HG03175 (cell line): ENCODE measurements around the gene LONRF3.
A peak's percentile ranks its signal among the peaks of the same experiment; 100 is the strongest.
"Not testable (repeated sequence)": the region's sequence is repeated elsewhere in the genome, so short reads cannot be mapped to it uniquely, and the experiment has no call there.

ENCODE experiments used
- ATAC-seq: cut with Tn5 transposase; IDR thresholded peaks from one replicate; pipeline ENCODE4 v1.9.1; 2021; ENCODE audit warnings: mild to moderate bottlenecking, moderate library complexity; ENCODE audit not compliant: unreplicated experiment

LONRF3 gene

DNA sequence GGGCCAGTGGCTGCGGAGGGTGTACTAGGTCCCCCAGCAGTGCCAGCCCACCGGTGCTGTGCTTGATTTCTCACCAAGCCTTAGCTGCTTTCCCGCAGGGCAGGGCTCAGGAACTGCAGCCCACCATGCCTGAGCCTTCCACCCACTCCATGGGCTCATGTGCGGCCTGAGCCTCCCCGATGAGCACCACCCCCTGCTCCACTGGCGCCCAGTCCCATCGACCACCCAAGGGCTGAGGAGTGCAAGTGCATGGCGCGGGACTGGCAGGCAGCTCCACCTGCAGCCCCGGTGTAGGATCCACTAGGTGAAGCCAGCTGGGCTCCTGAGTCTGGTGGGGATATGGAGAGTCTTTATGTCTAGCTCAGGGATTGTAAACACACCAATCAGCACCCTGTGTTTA is 55.2 kb downstream of the LONRF3 start:
- not testable (repeated sequence) for ATAC-seq

DNA sequence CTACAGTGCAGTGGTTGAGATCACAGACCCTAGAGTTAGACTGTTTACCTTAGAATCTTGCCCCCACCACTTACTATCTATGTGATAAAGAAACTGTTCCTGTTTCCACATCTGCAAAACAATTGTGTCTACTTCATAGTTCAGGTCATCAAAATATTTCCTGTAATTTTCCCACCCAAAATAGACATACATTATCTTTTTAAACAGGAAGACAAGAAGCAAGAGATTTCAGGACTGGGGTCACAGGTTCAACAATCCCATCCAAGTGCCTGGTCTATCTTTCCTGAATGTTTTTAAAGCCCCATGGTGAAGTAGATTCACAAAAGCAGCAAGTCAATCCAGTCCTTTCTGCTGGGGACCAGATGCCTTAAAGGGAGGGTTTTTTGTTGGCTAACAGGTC is 56.6 kb downstream of the LONRF3 start:
- ATAC-seq = no peak

DNA sequence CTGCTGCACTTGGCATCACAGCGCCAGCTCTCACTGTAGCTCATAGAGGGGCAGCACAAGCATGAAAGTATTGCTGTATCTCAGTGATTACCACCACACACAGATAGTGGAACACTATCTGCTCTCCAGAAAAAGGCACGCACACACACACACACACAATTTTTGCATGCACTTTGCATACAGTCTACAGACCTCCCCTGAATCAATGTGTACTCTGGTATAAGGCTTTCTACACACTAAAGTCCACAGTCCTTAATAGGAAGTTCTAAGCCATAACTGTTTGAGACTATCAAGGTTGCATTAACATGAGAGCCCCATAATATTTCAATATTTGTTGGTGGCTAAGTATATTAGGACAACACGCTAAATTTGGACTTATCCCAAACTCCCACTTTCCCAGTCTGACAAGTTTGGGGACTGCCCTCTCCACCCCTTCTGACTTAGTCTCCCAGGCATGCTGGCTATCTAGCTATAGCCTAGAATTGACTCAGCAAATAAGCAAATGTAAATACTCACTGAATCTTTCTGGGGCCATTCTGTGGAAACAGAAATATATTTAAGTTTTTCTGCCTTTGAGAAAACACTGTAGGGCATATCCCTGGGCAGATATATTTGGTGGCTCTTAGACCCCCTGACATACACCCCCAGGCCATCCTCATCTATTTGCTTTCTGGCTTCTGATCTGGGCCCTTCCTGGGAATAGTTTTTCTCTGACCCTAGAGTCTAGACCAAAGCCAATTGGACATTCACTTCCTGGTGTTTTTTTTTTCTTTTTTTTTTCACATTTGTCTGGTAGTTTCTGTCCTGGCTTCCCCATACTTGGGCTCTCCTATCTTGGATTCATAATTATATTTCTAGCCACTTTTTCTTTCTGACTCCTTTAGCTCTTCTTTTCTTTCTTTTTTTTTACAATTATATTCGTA is 62.0 kb downstream of the LONRF3 start:
- ATAC-seq = no peak

DNA sequence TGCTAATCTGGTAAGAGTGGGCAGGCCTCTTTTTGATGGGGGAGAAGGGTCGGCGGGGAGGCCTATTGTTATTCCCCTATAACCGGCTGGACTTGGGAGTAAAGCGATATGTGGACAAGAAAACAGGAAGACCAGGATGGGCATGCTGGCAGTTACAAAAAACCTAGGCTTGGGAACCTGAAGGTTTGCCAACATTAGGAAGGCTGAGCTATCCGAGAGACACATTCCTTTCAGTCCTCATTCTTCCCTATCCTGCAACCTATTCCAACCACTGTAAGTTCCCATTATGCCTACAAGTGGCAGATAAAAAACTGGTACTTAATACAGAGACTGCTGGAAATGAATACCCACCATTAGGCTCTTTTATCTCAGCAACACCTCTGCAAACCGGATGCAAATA is 66.0 kb downstream of the LONRF3 start:
- no peak for ATAC-seq

DNA sequence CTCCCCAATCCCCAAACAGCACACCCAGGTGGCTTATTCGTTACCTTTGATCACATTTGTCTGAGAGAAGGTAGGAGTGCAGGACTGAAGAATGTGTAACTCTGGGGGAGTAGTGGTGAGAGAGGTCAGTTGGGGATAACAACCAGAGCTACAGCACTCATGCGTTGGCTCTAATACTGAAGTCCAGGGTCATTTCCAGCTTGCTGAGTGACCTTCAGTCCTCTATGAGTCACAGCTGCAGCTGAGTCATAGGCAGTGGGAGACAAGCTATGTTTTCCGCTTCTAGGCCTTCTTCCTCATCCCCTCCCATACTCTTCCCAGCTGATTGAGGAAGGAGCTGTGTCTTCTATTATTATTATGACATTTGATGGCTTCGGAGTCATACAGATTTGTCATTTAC is 66.8 kb downstream of the LONRF3 start:
- ATAC-seq = no peak

DNA sequence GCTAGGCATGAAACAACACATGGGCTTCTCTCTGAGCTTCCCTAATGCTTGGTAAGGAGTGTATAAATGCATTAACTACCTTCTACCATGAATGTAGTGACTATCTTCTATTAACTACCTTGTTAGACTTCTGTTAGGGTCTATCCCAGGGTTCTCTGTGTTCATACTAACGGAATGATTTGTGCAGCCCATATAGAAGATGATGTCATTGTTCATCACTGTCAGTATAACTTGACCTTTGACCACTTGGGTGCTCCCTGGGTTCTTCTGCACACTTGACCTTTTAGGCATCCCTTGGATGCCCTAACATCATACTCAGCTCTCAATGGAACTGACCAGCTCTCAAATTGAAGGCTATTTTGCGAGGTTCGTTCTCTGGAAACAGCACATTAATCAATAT is 67.6 kb downstream of the LONRF3 start:
- ATAC-seq = no peak

DNA sequence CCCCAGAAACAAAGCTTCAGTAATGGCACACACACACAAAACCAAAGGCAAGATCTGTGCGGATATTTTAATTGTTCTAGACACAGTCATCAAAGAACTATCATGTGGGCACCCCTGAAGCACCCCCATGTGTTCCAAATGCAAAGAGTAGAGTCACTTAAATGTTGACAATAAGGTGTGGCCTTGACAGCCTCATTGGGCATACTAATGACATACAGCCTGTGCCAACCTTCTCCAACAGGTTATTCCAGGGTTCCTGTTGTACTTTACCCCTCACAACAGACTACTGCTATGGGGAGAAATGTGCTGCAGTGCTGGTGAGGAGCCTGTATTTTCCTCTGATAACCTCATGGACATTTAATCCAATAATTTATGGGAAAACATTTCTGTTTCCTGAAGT is 68.6 kb downstream of the LONRF3 start:
- no peak for ATAC-seq

DNA sequence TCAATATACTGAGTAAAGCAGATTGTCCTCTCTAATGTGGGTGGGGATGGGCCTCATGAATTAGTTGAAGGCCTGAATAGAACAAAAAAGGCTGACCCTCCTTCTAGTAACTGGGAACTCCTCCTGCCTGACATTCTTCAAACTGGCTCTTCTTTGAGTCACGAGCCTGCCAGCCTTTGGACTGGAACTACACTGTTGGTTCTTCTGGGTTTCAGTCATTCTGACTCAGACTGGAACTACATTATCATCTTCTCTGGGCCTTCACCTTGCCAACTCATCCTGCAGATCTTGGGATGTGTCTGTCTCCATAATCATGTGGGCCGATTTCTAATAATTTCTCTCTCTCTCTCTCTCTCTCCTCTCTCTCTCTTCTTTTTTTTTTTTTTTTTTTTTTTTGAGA is 71.5 kb downstream of the LONRF3 start:
- no peak for ATAC-seq

DNA sequence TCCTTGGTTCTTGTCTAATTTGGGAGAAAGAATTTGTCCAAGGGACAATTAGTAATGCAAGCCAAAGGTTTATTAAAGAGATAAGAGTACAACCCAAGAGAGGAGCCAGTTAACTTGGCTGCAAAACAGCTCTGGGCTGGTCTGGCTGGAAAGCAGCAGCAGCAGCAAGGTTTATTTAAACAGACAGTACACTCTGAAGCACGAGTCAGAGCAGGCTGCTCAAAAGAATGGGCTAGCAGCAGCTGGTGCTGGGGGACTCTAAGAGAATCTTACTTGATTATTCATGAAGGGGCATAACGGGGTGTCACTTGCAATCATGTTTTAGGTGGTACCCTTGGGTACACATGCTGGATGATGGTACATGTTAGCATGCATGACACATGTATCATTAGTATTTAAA is 81.3 kb downstream of the LONRF3 start:
- ATAC-seq = no peak

DNA sequence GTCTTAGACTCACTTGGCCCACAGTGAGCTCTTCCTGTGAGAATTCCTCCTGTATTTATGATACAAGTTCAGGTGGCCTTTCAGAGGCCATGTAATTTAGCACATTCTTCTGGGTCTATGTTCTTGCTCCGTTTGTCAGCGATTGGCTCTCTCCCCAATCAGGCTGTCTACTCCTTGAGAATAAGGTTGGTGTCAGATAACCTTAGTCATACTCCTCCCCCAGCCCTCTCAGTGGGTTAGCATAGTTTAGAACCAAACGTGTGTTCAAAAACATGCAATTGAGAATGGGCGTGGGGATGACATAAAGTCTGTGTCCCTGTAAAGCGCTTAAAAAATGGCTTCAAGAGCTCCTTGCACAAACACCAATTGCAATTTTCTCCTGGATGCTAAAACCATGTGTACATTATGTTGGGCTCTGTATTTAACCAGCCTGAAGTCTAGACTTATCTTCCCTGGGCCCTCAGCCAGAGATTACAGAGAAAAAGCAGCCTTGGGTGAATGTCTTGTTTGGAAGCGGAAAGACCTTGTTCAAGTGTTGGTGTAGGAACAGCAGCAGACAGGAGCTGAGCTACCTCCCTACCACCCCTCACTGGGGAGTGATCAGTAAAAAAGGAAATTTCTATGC is 88.4 kb downstream of the LONRF3 start:
- no peak for ATAC-seq

DNA sequence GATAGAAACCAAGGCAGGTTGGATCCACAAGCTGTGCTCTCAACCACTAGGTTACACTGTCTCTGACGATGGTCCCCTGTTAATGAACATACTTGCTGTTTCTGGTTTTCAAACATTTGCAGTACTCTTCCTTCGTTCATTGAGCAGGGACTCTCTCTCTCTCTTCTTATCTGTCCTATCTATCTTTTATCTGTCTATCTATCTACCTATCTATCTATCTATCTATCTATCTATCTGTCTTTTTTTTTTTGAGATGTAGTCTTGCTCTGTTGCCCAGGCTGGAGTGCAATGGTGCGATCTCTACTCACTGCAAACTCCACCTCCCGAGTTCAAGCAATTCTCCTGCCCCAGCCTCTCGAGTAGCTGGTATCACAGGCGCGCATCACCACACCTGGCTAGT is 89.0 kb downstream of the LONRF3 start:
- ATAC-seq = no peak

DNA sequence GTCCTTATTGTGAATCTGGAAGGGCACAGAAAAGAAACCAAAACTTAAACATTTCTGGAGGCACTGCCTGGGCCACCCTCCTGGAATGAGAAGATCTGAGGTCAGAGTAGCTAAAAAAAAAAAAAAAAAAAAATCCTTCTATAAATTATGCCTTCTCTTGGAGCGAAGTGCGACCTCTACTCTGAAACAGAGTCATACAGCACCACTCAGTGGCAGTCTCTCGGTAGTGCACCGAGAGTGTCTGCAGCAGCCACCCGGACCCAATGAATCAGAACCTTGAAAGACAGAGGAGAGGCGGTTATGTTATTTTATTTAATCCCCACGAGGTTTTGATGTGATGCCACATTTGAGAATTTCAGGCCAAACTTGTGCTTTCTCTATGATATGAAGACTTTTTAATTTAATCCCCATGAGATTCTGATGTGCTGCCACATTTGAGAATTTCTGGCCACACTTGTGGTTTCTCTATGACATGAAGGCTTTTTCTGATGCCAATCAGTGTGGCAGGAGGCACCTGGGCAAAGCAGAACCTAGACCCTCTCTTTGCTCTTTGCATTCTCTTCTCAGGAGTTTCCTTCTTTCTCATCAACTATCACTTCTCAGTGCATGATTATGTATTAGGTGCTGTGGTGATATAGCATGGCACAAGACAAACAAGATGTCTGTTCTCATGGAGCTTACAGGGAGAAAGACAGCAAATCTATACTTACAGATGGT is 92.8 kb downstream of the LONRF3 start:
- ATAC-seq = peak; percentile 57
